GM12878 (cell line): ENCODE data around the gene RICTOR. TPM values are rescaled to one million over a fixed set of nuclear protein-coding genes. Genes with fewer than 3 reads are reported as not detected.

Source experiments
- ATAC-seq: fragments of 200-7000 bp; cut with Tn5 transposase; 3 replicates; pipeline ENCODE4 v1.9.1; 2020; ENCODE audit warnings: mild to moderate bottlenecking, moderate library complexity
- BruUV-seq: library from RNA; stranded (reverse); fragments of 400-500 nt; replicated peaks from 2 replicates; lab custom pipeline; 2021; lab: Mats Ljungman, UMichigan
- CTCF ChIA-PET: fragments of 300-600 bp; sonication (Branson Sonifier 250); formaldehyde crosslinking; extraction: SDS; loops from one replicate; lab custom pipeline; 2021; ENCODE audit warnings: inconsistent platforms; lab: Yijun Ruan, JAX
- POLR2A ChIA-PET: fragments of 350-600 bp; formaldehyde crosslinking; extraction: SDS; loops from one replicate; lab custom pipeline; 2021; ENCODE audit warnings: inconsistent platforms; lab: Charles Lee
- RAD21 ChIA-PET: fragments of 300-600 bp; sonication (Branson Sonifier 250); formaldehyde crosslinking; loops from one replicate; lab custom pipeline; 2023; ENCODE audit warnings: antibody characterized with exemption; ENCODE audit not compliant: unreplicated experiment; lab: Charles Lee
- SMC1A ChIA-PET: fragments of 300-600 bp; sonication (Branson Sonifier 250); formaldehyde crosslinking; loops from one replicate; lab custom pipeline; 2023; ENCODE audit not compliant: unreplicated experiment, uncharacterized antibody; lab: Charles Lee
- DNase-seq: peaks from one replicate; pipeline ENCODE4 v3.0.0-alpha.2; 2011; ENCODE audit warnings: low read depth, low spot score
- FAIRE-seq: peaks from 3 replicates; lab custom pipeline; 2011; peaks lifted over from hg19 to GRCh38; lab: Jason Lieb, UNC
- H2AFZ ChIP-seq: 2 replicates; pipeline ENCODE4 v1.6.0; 2011; ENCODE audit warnings: low read depth, low read length, control low read depth; ENCODE audit not compliant: control insufficient read depth
- H3K27ac ChIP-seq: 2 replicates; pipeline ENCODE4 v1.5.1; 2011; ENCODE audit warnings: control low read depth; ENCODE audit not compliant: control insufficient read depth, insufficient read depth
- H3K27me3 ChIP-seq, 2 experiments: replicated peaks in 1 of 2; 2 replicates each; pipeline versions ENCODE4 v1.6.0 to v1.6.1; 2011; ENCODE audit warnings: low read length in 1 of 2; ENCODE audit not compliant: control insufficient read depth in 2 of 2, insufficient read depth in 2 of 2
- H3K36me3 ChIP-seq, 2 experiments: 2 replicates each; pipeline ENCODE4 v1.5.1; 2011; ENCODE audit warnings: low read length in 1 of 2; ENCODE audit not compliant: control insufficient read depth in 2 of 2, insufficient read depth in 2 of 2
- H3K4me1 ChIP-seq: 2 replicates; pipeline ENCODE4 v1.6.1; 2011; ENCODE audit warnings: mild to moderate bottlenecking, low read length, moderate library complexity, mixed read lengths; ENCODE audit not compliant: control insufficient read depth, insufficient read depth
- H3K4me2 ChIP-seq: 2 replicates; pipeline ENCODE4 v1.6.0; 2011; ENCODE audit warnings: control low read depth; ENCODE audit not compliant: control insufficient read depth, insufficient read depth
- H3K4me3 ChIP-seq: fragments of 200-600 bp; sonication (generic); 2 replicates; pipeline ENCODE4 v1.5.1; 2016
- H3K79me2 ChIP-seq: 2 replicates; pipeline ENCODE4 v1.6.0; 2011; ENCODE audit warnings: low read length; ENCODE audit not compliant: control insufficient read depth, insufficient read depth
- H3K9ac ChIP-seq: 2 replicates; pipeline ENCODE4 v1.8.0; 2011; ENCODE audit warnings: low read length, control low read depth, mixed read lengths; ENCODE audit not compliant: control insufficient read depth, insufficient read depth
- H3K9me3 ChIP-seq: replicated peaks from 3 replicates; pipeline ENCODE4 v1.5.1; 2011; ENCODE audit warnings: mild to moderate bottlenecking, low read length; ENCODE audit not compliant: control insufficient read depth, insufficient read depth
- H4K20me1 ChIP-seq: 2 replicates; pipeline ENCODE4 v1.6.0; 2011; ENCODE audit not compliant: control insufficient read depth, insufficient read depth
- EZH2 ChIP-seq: IDR thresholded peaks from 2 replicates; pipeline ENCODE4 v1.6.1; 2012; ENCODE audit warnings: low read depth, mild to moderate bottlenecking, control low read depth, inconsistent platforms, low read length, borderline replicate concordance; ENCODE audit not compliant: control insufficient read depth
- FOXK2 ChIP-seq: fragments of 450-650 bp; IDR thresholded peaks from 2 replicates; pipeline ENCODE4 v1.6.1; 2017; ENCODE audit warnings: mild to moderate bottlenecking, moderate library complexity
- GATAD2B ChIP-seq: fragments of 450-650 bp; conservative IDR thresholded peaks from 2 replicates; pipeline ENCODE4 v1.6.1; 2017; ENCODE audit warnings: low read depth, mild to moderate bottlenecking, moderate library complexity
- SIN3A ChIP-seq: IDR thresholded peaks from 2 replicates; pipeline ENCODE4 v1.6.1; 2012; ENCODE audit warnings: low read depth, low read length, improper control_type of control experiment
- SIX5 ChIP-seq: IDR thresholded peaks from 2 replicates; pipeline ENCODE4 v1.6.1; 2011; ENCODE audit warnings: mild to moderate bottlenecking, low read depth, low read length, moderate library complexity; ENCODE audit not compliant: severe bottlenecking
- SKIL ChIP-seq: fragments of 450-650 bp; IDR thresholded peaks from 2 replicates; pipeline ENCODE4 v1.6.1; 2017; ENCODE audit warnings: mild to moderate bottlenecking, low read depth, inconsistent platforms; ENCODE audit not compliant: poor library complexity, severe bottlenecking
- TBL1XR1 ChIP-seq: IDR thresholded peaks from 2 replicates; pipeline ENCODE4 v1.6.1; 2012; ENCODE audit warnings: low read depth, low read length, improper control_type of control experiment
- USF1 ChIP-seq: IDR thresholded peaks from 2 replicates; pipeline ENCODE4 v1.6.1; 2011; ENCODE audit warnings: borderline replicate concordance, low read depth, mild to moderate bottlenecking, moderate library complexity, mixed read lengths, low read length; ENCODE audit not compliant: insufficient read depth; ENCODE audit errors: extremely low read length
- WGBS: methylation state at CpG from one replicate; pipeline ENCODE4 v1.1.6; 2016; ENCODE audit warnings: low lambda C conversion rate; ENCODE audit not compliant: insufficient replicate concordance, insufficient coverage; ENCODE audit errors: missing lambda C conversion rate; 5-methylcytosine and 5-hydroxymethylcytosine counted together
- in situ Hi-C: fragments of 300-500 bp; cut with MboI; formaldehyde crosslinking; loops from 9 replicates; pipeline ENCODE4 v1.14.3; 2018; ENCODE audit warnings: mixed read lengths
- intact Hi-C: fragments of 100-400 bp; cut with micrococcal nuclease; formaldehyde crosslinking; loops from one replicate; pipeline ENCODE4 v1.14.2; 2022; ENCODE audit not compliant: unreplicated experiment
- polyA plus RNA-seq, 11 experiments: library from polyadenylated mRNA; depleted of rRNA in 4 of 11; unstranded in 6 of 11; stranded (reverse) in 5 of 11; fragments of >200 nt; fragmentation: Nextera tagmentation in 4 of 11; fragmentation: Illumina TruSeq in 1 of 11; extraction: Ambion mirVana in 4 of 11; extraction: Trizol in 1 of 11; gene quantifications; 1 replicate in 1 of 11; 2 replicates in 10 of 11; pipeline versions ENCODE4 v1.2.1 to v1.2.3, GENCODE V29; 2011 to 2016; ENCODE audit warnings: inconsistent platforms in 2 of 11, missing spikeins in 2 of 11, low read depth in 1 of 11
- total RNA-seq, 4 experiments: library from RNA; depleted of rRNA in 3 of 4; stranded (reverse); fragments of >200 nt in 3 of 4; fragmentation: Illumina TruSeq in 1 of 4; extraction: Trizol in 1 of 4; gene quantifications; 2 replicates each; pipeline versions ENCODE4 v1.2.1 to v1.2.3, GENCODE V29; 2013 to 2021
- TF ChIP-seq, protein P1 (sequence below): fragments of 450-650 bp; IDR thresholded peaks from 2 replicates; pipeline ENCODE4 v1.6.1; 2016; ENCODE audit warnings: mild to moderate bottlenecking
- TF ChIP-seq, protein P2 (sequence below): fragments of 450-650 bp; formaldehyde crosslinking; IDR thresholded peaks from 2 replicates; pipeline ENCODE4 v1.4.0; 2020; ENCODE audit warnings: mild to moderate bottlenecking, moderate library complexity

RICTOR gene
- total and polyA plus RNA-seq, 10 of the 15 experiments (the other 5 are each of a cell fraction or from before 2014, with no cell fraction given): 2.7 to 23.0 (median 6.9) TPM

- WGBS: 96% methylated on average over 1 of the region's 1 CpG
Observed at GRCh38 chr5:39009280-39009679, 64.9 kb downstream of the RICTOR start.

More at GRCh38 chr5:39009280-39009679, 64.9 kb downstream of the RICTOR start:
- POLR2A ChIA-PET: no interaction called here
- SMC1A ChIA-PET: no interaction called here
- intact Hi-C loops (no loop called here), in situ Hi-C loops (no loop called here)
- Histone ChIP-seq H3K9me3 (peaks cover 17% of the 10 kb centered on the region), H3K79me2 (no peaks in the 10 kb centered on the region), H3K36me3 (peaks cover 0 to 2% of the 10 kb centered on the region in 2 experiments; a peak in 3 of 4 replicates), H4K20me1 (no peaks in the 10 kb centered on the region), H3K4me3 (no peak overlapping the region), H3K27ac (no peak overlapping the region), H3K4me1 (no peaks in the 10 kb centered on the region), H2AFZ (no peak overlapping the region), H3K9ac (no peak overlapping the region), H3K27me3 (no peaks in the 10 kb centered on the region), H3K4me2 (no peak overlapping the region)
- CTCF ChIA-PET: no interaction called here
- RAD21 ChIA-PET: no interaction called here
- FAIRE-seq (no peak), DNase-seq (no peak), ATAC-seq (no peak)
- TF ChIP-seq GATAD2B: no peak
- no peak for TF ChIP-seq SIX5
- TF ChIP-seq SIN3A: no peak
- TF ChIP-seq, protein P1, sequence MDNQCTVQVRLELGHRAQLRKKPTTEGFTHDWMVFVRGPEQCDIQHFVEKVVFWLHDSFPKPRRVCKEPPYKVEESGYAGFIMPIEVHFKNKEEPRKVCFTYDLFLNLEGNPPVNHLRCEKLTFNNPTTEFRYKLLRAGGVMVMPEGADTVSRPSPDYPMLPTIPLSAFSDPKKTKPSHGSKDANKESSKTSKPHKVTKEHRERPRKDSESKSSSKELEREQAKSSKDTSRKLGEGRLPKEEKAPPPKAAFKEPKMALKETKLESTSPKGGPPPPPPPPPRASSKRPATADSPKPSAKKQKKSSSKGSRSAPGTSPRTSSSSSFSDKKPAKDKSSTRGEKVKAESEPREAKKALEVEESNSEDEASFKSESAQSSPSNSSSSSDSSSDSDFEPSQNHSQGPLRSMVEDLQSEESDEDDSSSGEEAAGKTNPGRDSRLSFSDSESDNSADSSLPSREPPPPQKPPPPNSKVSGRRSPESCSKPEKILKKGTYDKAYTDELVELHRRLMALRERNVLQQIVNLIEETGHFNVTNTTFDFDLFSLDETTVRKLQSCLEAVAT: no peak
- TF ChIP-seq TBL1XR1: no peak
- no peak for TF ChIP-seq EZH2
- no peak for TF ChIP-seq USF1
- TF ChIP-seq, protein P2, sequence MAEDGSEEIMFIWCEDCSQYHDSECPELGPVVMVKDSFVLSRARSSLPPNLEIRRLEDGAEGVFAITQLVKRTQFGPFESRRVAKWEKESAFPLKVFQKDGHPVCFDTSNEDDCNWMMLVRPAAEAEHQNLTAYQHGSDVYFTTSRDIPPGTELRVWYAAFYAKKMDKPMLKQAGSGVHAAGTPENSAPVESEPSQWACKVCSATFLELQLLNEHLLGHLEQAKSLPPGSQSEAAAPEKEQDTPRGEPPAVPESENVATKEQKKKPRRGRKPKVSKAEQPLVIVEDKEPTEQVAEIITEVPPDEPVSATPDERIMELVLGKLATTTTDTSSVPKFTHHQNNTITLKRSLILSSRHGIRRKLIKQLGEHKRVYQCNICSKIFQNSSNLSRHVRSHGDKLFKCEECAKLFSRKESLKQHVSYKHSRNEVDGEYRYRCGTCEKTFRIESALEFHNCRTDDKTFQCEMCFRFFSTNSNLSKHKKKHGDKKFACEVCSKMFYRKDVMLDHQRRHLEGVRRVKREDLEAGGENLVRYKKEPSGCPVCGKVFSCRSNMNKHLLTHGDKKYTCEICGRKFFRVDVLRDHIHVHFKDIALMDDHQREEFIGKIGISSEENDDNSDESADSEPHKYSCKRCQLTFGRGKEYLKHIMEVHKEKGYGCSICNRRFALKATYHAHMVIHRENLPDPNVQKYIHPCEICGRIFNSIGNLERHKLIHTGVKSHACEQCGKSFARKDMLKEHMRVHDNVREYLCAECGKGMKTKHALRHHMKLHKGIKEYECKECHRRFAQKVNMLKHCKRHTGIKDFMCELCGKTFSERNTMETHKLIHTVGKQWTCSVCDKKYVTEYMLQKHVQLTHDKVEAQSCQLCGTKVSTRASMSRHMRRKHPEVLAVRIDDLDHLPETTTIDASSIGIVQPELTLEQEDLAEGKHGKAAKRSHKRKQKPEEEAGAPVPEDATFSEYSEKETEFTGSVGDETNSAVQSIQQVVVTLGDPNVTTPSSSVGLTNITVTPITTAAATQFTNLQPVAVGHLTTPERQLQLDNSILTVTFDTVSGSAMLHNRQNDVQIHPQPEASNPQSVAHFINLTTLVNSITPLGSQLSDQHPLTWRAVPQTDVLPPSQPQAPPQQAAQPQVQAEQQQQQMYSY (CRISPR knock-in tag): no peak
- TF ChIP-seq FOXK2: no peak
- TF ChIP-seq SKIL: no peak
- no TSS peak for BruUV-seq
